ENCODE data around the gene MIA. TPM values are rescaled to one million over a fixed set of nuclear protein-coding genes. Genes with fewer than 3 reads are reported as not detected.

Gene MIA
- total and polyA plus RNA-seq, 2 of the 8 experiments (the other 6 are each of a cell fraction or from before 2014, with no cell fraction given) = not detected

Other genes starting within 250 kb of the MIA start
- gene SHKBP1, start 198.6 kb upstream of the MIA start, total RNA-seq (2021; fragmentation: NEBNext Ultra II Directional; extraction: Animal tissue kit (Norgen Biotek cat#: 25700)) = 72.8 and 74.6 TPM in 2 replicates
- 98.8 and 158 TPM in 2 replicates for gene SHKBP1, start 198.6 kb upstream of the MIA start, polyA plus RNA-seq (2011; rRNA removed)
- gene LTBP4, start 174.2 kb upstream of the MIA start, total RNA-seq (2021; fragmentation: NEBNext Ultra II Directional; extraction: Animal tissue kit (Norgen Biotek cat#: 25700)) = 75.3 and 77.1 TPM in 2 replicates
- gene LTBP4, start 174.2 kb upstream of the MIA start, polyA plus RNA-seq (2011; rRNA removed) = 54.5 and 111 TPM in 2 replicates
- gene NUMBL, start 84.9 kb upstream of the MIA start, total RNA-seq (2021; fragmentation: NEBNext Ultra II Directional; extraction: Animal tissue kit (Norgen Biotek cat#: 25700)) = 24.8 and 29.4 TPM in 2 replicates
- gene NUMBL, start 84.9 kb upstream of the MIA start, polyA plus RNA-seq (2011; rRNA removed) = 13.5 and 20.0 TPM in 2 replicates
- gene COQ8B, start 58.6 kb upstream of the MIA start, total RNA-seq (2021; fragmentation: NEBNext Ultra II Directional; extraction: Animal tissue kit (Norgen Biotek cat#: 25700)) = 39.3 and 41.7 TPM in 2 replicates
- 46.1 and 67.6 TPM in 2 replicates for gene COQ8B, start 58.6 kb upstream of the MIA start, polyA plus RNA-seq (2011; rRNA removed)
- 8.9 and 9.5 TPM in 2 replicates for gene ITPKC, start 58.4 kb upstream of the MIA start, total RNA-seq (2021; fragmentation: NEBNext Ultra II Directional; extraction: Animal tissue kit (Norgen Biotek cat#: 25700))
- 5.2 and 7.8 TPM in 2 replicates for gene ITPKC, start 58.4 kb upstream of the MIA start, polyA plus RNA-seq (2011; rRNA removed)
- gene ACTMAP, start 25.0 kb upstream of the MIA start, total RNA-seq (2021; fragmentation: NEBNext Ultra II Directional; extraction: Animal tissue kit (Norgen Biotek cat#: 25700)) = 24.8 and 26.5 TPM in 2 replicates
- gene ACTMAP, start 25.0 kb upstream of the MIA start, polyA plus RNA-seq (2011; rRNA removed) = 24.1 and 30.3 TPM in 2 replicates
- gene SNRPA, start 24.3 kb upstream of the MIA start, total RNA-seq (2021; fragmentation: NEBNext Ultra II Directional; extraction: Animal tissue kit (Norgen Biotek cat#: 25700)) = 201 and 220 TPM in 2 replicates
- gene SNRPA, start 24.3 kb upstream of the MIA start, polyA plus RNA-seq (2011; rRNA removed) = 202 and 283 TPM in 2 replicates
- gene RAB4B, start 2.7 kb downstream of the MIA start, total RNA-seq (2021; fragmentation: NEBNext Ultra II Directional; extraction: Animal tissue kit (Norgen Biotek cat#: 25700)) = 15.8 and 15.9 TPM in 2 replicates
- gene RAB4B, start 2.7 kb downstream of the MIA start, polyA plus RNA-seq (2011; rRNA removed) = 28.6 and 42.1 TPM in 2 replicates
- 101 and 103 TPM in 2 replicates for gene EGLN2, start 23.7 kb downstream of the MIA start, total RNA-seq (2021; fragmentation: NEBNext Ultra II Directional; extraction: Animal tissue kit (Norgen Biotek cat#: 25700))
- gene EGLN2, start 23.7 kb downstream of the MIA start, polyA plus RNA-seq (2011; rRNA removed) = 86.9 and 101 TPM in 2 replicates
- gene CYP2A6, start 74.9 kb downstream of the MIA start, total RNA-seq (2021; fragmentation: NEBNext Ultra II Directional; extraction: Animal tissue kit (Norgen Biotek cat#: 25700)) = not detected in 2 replicates
- 0.33 and 0.46 TPM in 2 replicates for gene CYP2A6, start 74.9 kb downstream of the MIA start, polyA plus RNA-seq (2011; rRNA removed)
- 0.78 TPM in 1 of 2 replicates, not detected in the other for gene CYP2A7, start 106.7 kb downstream of the MIA start, total RNA-seq (2021; fragmentation: NEBNext Ultra II Directional; extraction: Animal tissue kit (Norgen Biotek cat#: 25700))
- 0.23 and 0.35 TPM in 2 replicates for gene CYP2A7, start 106.7 kb downstream of the MIA start, polyA plus RNA-seq (2011; rRNA removed)
- 3.6 and 5.4 TPM in 2 replicates for gene CYP2B6, start 215.8 kb downstream of the MIA start, total RNA-seq (2021; fragmentation: NEBNext Ultra II Directional; extraction: Animal tissue kit (Norgen Biotek cat#: 25700))
- 1.2 and 2.8 TPM in 2 replicates for gene CYP2B6, start 215.8 kb downstream of the MIA start, polyA plus RNA-seq (2011; rRNA removed)

Measured in H1 (cell line).